HG03175 (cell line): ENCODE data around the gene ME3.

ENCODE experiments used
- ATAC-seq: cut with Tn5 transposase; IDR thresholded peaks from one replicate; pipeline ENCODE4 v1.9.1; 2021; ENCODE audit warnings: mild to moderate bottlenecking, moderate library complexity; ENCODE audit not compliant: unreplicated experiment

Gene ME3

GRCh38 chr11:86589856-86590589 lies 82.4 kb downstream of the ME3 start:
- no peak for ATAC-seq

DNA sequence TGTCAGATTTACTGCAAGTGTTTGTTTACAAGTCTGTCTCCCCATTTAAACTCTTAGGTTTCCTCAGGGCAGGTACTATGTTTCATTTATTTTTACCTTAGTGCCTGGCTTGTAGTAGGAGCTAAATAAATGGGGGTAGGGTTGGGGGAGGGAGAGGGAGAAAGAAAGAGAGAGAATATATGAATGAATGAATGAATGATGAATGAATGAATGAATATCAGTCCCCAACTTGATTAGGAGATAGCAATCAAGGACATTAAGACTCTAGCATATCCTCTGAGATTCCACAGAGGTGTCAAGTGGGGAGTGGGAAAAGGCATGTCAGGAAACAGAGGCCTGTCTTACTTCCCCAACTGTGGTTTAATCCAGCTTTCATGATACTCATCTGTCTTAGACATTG lies 83.2 kb downstream of the ME3 start:
- no peak for ATAC-seq

GRCh38 chr11:86588566-86589090 lies 83.8 kb downstream of the ME3 start:
- no peak for ATAC-seq

GRCh38 chr11:86587264-86588193 lies 84.9 kb downstream of the ME3 start:
- ATAC-seq = no peak

DNA sequence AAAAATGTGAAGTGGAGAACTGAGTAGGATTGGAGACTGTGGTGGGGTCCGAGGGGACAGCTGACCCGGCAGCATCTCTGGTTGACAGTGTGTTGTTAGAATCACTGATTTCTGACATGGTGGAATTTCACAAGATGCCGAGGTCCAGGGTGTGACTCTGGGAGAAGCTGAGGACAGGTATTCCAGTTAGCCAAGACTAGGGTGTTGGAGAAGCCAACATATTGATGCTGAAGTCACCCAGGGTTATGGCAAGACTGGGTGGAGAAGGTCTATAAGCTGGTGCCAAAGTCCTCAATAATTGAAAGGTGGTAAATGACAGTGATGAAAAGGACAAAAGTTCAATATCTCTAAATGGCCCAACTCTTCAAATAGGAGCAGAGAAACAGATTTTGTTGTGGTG lies 86.1 kb downstream of the ME3 start:
- no peak for ATAC-seq

GRCh38 chr11:86582898-86583297 lies 89.5 kb downstream of the ME3 start:
- no peak for ATAC-seq

DNA sequence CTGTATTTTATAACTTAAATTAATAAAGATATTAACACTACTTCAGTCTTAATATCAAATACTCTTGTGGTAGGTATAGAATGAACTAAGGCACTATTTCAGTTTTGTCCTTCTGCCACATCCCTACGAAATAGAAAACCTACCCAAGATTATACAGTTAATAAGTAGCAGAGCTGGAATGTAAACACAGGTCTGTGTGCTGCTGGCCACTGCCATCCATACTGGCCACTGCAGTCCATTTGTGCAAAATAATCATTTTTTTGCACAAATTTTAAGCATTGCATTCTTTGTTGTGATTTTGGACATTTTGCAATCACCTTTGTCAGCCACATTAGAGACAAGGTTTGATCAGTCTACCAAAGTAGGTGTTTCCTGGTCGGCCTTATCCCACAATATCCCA lies 91.9 kb downstream of the ME3 start:
- no peak for ATAC-seq

- ATAC-seq = no peak
Observed at GRCh38 chr11:86579406-86579731, 93.0 kb downstream of the ME3 start.

DNA sequence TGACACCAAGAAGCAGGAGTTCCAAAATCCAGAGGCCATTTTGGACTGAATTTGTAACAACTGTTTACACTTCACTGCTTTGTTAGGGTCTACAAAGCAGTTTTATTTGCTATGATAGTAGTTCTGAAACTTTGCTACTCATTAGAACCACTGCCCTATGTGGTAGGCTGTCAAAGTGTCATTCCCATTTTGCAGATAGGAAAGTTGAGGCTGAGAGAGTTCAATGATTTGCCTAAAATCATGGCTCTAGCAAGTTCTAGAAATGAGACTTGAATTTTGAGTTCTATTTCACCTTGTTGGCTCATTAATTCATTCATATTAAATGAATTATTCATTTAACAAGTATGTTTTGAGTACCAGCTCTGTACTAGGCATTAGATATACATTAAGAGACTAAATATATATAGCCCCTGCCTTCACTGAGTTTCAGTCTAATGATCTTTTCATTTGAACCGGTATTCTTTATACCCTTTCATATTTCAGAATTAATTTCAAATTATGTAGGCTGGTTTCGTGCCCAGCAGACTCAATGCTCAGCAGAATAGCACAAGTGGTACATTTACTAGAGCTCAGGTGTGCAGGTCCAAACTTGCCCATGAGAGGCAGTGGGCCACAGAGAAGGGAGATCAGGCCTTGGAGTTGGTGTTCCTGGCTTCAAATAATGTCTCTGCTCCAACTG lies 93.5 kb downstream of the ME3 start:
- ATAC-seq = no peak

GRCh38 chr11:86577644-86578636 lies 94.5 kb downstream of the ME3 start:
- no peak for ATAC-seq

DNA sequence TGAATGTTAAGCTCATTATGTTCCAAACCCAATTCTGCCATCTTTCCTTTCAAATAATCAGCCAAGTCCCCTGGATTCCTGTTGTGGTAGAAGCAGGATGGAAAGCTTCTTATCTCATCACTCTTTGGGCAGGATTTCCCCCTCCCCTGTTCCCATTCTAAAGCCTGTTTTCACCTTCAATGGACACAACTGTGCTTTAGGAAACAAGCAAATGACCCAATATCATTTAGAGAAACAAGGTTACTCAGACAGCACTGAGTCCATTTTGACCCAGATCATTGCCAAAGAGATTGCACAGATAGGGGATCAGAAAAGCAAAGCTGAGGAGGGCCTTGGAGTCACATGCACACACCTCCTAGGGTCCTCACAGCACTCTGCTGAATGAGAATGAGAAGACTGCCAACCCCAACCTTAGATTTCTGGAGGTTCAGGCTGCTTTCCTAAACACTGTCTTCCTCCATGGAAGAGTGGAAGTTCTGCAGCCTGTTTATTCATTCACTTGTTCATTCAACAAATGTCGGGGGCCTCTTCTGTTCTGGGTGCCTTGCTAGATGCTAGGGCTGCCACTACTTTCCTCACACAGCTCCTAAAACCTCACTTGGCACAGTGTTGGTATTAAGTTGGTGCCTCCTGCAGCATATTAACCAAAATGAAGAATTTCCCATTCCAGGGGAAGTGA lies 95.3 kb downstream of the ME3 start:
- no peak for ATAC-seq

- no peak for ATAC-seq
Observed at GRCh38 chr11:86575927-86576326, 96.5 kb downstream of the ME3 start.

DNA sequence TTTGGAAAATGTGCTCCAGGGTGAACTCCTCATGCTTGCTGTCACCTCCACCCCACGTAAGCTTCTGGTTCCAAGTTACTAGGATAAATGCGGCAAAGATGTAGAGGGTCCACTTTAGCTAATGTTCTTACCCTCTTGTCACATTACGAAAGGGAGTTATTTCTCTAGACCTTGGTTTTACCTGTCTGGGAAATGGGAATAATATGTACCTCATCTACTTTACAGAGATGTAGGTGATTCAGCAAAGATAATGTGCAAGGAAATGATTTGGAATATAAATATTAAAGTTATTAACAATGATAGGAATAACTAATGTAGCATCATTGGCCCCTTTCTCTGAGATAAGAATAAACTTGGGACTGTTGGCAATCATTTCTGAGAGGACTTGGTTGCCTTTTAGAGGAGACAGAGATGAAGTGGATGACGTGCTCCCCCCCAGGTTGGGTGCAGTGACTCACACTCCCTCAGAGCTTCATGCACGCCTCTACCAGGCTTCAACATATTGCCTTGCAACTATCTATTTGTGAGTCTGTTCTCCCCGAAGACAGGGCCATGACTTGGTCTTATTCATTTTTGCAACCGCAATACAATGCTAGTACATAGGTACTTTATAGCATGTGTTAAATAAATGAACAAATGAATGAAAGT lies 97.1 kb downstream of the ME3 start:
- ATAC-seq = no peak

DNA sequence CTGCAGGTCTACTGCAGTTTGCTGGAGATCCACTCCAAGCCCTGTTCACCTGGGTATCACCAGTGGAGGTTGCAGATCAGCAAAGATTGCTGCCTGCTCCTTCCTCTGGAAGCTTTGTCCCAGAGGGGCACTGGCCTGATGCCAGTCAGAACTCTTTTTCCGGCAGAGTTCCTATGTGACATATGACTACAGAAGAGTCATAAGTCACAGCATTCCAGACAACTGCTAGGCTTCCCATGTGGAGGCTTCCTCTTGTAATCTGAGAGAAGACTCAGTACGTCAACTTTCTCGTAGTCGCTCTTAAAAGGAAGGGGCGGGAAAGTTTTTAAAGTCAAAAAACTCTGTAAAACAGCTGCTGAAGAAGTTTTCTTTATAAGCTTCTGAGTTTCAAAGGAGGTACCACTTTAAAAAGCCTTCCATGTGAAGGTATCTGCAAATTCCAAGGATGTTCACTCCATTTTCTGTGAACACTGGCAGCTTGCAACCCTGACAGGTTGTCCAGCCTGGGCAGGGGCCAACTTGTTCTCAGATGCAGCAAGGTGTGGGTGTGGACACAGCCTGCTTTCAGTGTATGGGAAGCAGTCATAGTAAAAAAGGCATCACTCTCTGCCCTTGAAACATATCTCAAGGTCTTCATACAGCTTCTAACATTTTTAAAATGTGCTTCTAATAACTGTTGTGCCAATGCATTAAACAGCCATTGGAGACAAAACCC lies 97.8 kb downstream of the ME3 start:
- ATAC-seq = no peak

DNA sequence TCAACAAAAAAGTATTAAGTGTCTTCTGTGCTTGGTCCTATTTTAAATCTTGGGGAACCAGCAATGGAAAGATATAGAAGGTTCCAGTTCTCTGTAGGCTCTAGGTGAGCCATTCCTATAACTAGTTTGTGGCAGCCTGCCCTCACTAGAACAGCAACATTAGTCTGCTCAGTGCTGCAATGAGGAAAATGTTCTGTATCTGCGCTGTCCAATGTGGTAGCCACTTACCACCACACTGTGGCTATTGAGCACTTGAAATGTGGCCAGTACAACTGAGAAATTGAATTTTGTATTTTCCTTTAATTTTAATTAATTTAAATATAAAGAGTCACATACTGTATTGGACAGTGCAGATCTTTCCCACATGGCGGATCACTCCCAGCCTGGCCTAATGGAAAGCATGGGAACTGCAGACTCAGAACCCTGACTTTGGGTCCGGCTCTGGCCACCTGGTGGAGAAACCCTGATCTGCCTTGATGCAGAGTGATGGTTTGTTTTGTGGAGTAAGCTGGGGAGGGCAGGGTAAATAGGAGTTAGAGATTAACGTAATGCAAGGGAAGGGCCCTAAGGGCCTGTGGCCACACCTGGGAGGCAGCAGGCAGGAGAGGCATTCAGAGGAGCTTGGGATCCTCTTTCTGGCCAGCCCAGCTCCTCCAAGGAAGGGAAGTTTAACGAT lies 101.0 kb downstream of the ME3 start:
- ATAC-seq = no peak

DNA sequence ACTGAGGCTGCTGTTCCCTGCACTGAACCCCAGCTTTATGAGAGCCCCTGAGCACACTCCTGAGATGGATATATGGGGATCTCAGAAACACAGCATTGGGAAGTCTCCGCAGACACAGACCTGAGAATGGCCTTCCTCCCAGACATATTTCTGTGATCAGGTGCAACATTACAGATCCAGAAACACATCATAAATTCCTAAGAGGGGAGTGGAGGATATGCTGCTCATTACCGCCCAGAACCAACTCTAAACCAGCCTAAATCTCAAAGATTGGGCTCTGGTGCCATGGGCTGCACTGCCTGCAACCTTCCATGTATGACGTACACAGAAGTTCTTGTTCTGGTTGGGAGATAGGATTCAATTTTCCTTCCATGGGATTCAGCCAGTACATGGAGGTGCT lies 102.0 kb downstream of the ME3 start:
- no peak for ATAC-seq

- ATAC-seq = no peak
Observed at GRCh38 chr11:86570020-86570419, 102.4 kb downstream of the ME3 start.

DNA sequence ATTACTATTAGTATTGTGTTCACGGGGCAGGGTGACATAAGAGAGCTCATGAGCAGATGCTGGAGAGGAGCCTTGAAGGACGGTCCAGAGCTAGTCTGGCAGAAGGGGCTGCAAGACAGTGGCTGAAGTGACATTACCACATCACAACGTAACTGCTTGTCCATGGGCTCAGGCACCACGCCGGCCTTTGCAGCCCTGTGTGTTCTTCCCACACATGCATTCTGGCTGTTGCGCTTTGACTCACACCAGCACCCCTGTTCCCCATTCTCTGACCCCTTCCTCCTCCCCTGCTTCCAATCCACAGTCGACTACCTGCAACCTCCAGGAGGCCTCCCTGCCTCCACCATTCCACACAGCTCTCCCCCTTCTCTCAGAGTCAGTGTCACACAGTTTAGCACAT lies 103.3 kb downstream of the ME3 start:
- no peak for ATAC-seq
